Lower leg skin (tissue), 3 donors: ENCODE measurements around the gene VWA8.

Experiments used
- POLR2A ChIP-seq, 2 donors: fragments of 450-650 bp; IDR thresholded peaks; one replicate each; pipeline ENCODE4 v1.6.1; 2016 to 2017; ENCODE audit warnings: antibody characterized with exemption in 2 of 2, mild to moderate bottlenecking in 1 of 2, moderate library complexity in 1 of 2
- TF ChIP-seq, protein P1 (sequence below), 3 donors: fragments of 450-650 bp; IDR thresholded peaks; one replicate each; pipeline ENCODE4 v1.5.1; 2016; ENCODE audit warnings: antibody characterized with exemption in 3 of 3, mild to moderate bottlenecking in 3 of 3, moderate library complexity in 2 of 3

DNA sequence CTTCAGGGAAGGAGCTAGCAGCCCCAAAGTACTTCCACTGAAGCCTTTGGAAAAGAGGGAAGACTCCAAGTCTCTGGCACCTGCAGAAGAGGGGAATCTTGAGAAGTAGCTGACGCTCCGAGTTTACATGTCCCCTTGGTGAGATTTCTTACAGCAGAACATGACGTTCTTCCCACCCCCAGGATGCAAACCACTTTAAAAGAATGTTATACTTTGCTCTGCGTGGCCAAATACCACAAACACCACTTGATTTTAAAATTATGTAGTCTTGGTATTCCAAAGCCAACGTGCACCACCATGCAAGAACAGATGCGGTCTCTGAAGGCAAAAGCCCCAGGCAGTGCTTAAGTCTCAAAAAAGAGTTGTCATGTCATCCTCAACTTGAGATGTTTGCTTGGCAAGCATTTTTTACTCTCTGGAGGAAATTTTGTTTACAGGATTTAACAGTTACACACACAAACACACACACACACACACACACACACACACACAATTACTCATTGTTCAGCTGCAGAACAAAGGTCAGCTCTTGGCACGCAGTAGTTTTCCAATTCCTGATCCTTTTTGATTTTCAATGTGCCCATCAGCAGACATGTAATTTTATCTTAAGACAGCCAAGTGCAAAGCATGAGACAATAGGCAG lies 397.4 kb downstream of the VWA8 start:
- TF ChIP-seq, protein P1, sequence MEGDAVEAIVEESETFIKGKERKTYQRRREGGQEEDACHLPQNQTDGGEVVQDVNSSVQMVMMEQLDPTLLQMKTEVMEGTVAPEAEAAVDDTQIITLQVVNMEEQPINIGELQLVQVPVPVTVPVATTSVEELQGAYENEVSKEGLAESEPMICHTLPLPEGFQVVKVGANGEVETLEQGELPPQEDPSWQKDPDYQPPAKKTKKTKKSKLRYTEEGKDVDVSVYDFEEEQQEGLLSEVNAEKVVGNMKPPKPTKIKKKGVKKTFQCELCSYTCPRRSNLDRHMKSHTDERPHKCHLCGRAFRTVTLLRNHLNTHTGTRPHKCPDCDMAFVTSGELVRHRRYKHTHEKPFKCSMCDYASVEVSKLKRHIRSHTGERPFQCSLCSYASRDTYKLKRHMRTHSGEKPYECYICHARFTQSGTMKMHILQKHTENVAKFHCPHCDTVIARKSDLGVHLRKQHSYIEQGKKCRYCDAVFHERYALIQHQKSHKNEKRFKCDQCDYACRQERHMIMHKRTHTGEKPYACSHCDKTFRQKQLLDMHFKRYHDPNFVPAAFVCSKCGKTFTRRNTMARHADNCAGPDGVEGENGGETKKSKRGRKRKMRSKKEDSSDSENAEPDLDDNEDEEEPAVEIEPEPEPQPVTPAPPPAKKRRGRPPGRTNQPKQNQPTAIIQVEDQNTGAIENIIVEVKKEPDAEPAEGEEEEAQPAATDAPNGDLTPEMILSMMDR (IDR thresholded peaks at IDR 0.05): no peak
- no peak for TF ChIP-seq POLR2A (IDR thresholded peaks at IDR 0.05)
